GM23338 (cell line): ENCODE data around the gene PPP2R5C. TPM values are rescaled to one million over a fixed set of nuclear protein-coding genes. Genes with fewer than 3 reads are reported as not detected.

Source experiments
- ATAC-seq: fragments of 200-7000 bp; cut with Tn5 transposase; 3 replicates; pipeline ENCODE4 v1.9.1; 2020
- DNase-seq: peaks from one replicate; pipeline ENCODE4 v3.0.0-alpha.2; 2015; ENCODE audit warnings: low spot score
- H2AFZ ChIP-seq: fragments of 200-600 bp; sonication (generic); 2 replicates; pipeline ENCODE4 v1.8.0; 2016; ENCODE audit warnings: antibody characterized with exemption, mild to moderate bottlenecking, moderate library complexity
- H3F3A ChIP-seq: fragments of 200-600 bp; sonication (generic); replicated peaks from 2 replicates; pipeline ENCODE4 v1.8.0; 2017; ENCODE audit warnings: antibody characterized with exemption, mixed run types, low read depth
- H3K27ac ChIP-seq: fragments of 200-600 bp; sonication (generic); 2 replicates; pipeline ENCODE4 v1.6.1; 2016; ENCODE audit warnings: low read depth
- H3K27me3 ChIP-seq: fragments of 200-600 bp; sonication (generic); 2 replicates; pipeline ENCODE4 v1.8.0; 2016; ENCODE audit warnings: mild to moderate bottlenecking, mixed run types, moderate library complexity; ENCODE audit not compliant: insufficient read depth
- H3K36me3 ChIP-seq: fragments of 200-600 bp; sonication (generic); 2 replicates; pipeline ENCODE4 v1.8.0; 2016; ENCODE audit warnings: mild to moderate bottlenecking; ENCODE audit not compliant: insufficient read depth
- H3K4me1 ChIP-seq: fragments of 200-600 bp; sonication (generic); 2 replicates; pipeline ENCODE4 v1.8.0; 2016; ENCODE audit warnings: mild to moderate bottlenecking, moderate library complexity; ENCODE audit not compliant: insufficient read depth
- H3K4me2 ChIP-seq: fragments of 200-600 bp; sonication (generic); 2 replicates; pipeline ENCODE4 v1.7.1; 2017; ENCODE audit warnings: mixed run types
- H3K4me3 ChIP-seq: fragments of 200-600 bp; sonication (generic); 2 replicates; pipeline ENCODE4 v1.6.1; 2016; ENCODE audit warnings: mixed run types
- H3K79me2 ChIP-seq: fragments of 200-600 bp; sonication (generic); replicated peaks from 2 replicates; pipeline ENCODE4 v1.8.0; 2017; ENCODE audit warnings: mild to moderate bottlenecking; ENCODE audit not compliant: insufficient read depth
- H3K9me2 ChIP-seq: fragments of 200-600 bp; sonication (generic); 2 replicates; pipeline ENCODE4 v1.8.0; 2017; ENCODE audit not compliant: insufficient read depth
- H4K20me1 ChIP-seq: fragments of 200-600 bp; sonication (generic); replicated peaks from 2 replicates; pipeline ENCODE4 v1.8.0; 2017; ENCODE audit warnings: mild to moderate bottlenecking; ENCODE audit not compliant: insufficient read depth
- H3K27ac Mint-ChIP-seq: 2 replicates; pipeline ENCODE4 v1.8.0; 2020; ENCODE audit warnings: inconsistent platforms, mild to moderate bottlenecking, moderate library complexity, mixed read lengths
- H3K27me3 Mint-ChIP-seq: 3 replicates; pipeline ENCODE4 v1.8.0; 2022; ENCODE audit warnings: low read depth, mild to moderate bottlenecking, moderate library complexity, mixed read lengths, inconsistent platforms; ENCODE audit not compliant: insufficient read depth, poor library complexity
- H3K36me3 Mint-ChIP-seq: 3 replicates; pipeline ENCODE4 v1.8.0; 2021; ENCODE audit warnings: low read depth, mild to moderate bottlenecking, inconsistent platforms, moderate library complexity, mixed read lengths
- H3K4me1 Mint-ChIP-seq: 3 replicates; pipeline ENCODE4 v1.8.0; 2020; ENCODE audit warnings: mild to moderate bottlenecking, inconsistent platforms, mixed read lengths
- H3K4me3 Mint-ChIP-seq: 3 replicates; pipeline ENCODE4 v1.8.0; 2021; ENCODE audit warnings: moderate library complexity, mild to moderate bottlenecking, inconsistent platforms, mixed read lengths
- H3K9me3 Mint-ChIP-seq: 3 replicates; pipeline ENCODE4 v1.8.0; 2020; ENCODE audit warnings: moderate library complexity, mild to moderate bottlenecking, inconsistent platforms, mixed read lengths
- CREB1 ChIP-seq: fragments of 250-450 bp; sonication (Bioruptor Pico); IDR thresholded peaks from 2 replicates; pipeline ENCODE4 v1.5.0; 2020; ENCODE audit warnings: low read depth, mild to moderate bottlenecking, moderate library complexity
- EZH2 ChIP-seq: fragments of 200-600 bp; sonication (generic); IDR thresholded peaks from one replicate; pipeline ENCODE4 v1.8.0; 2017; ENCODE audit warnings: antibody characterized with exemption, mild to moderate bottlenecking, low read depth; ENCODE audit not compliant: unreplicated experiment
- EZH2phosphoT487 ChIP-seq: fragments of 200-600 bp; sonication (generic); IDR thresholded peaks from one replicate; pipeline ENCODE4 v1.8.1; 2018; ENCODE audit warnings: antibody characterized with exemption; ENCODE audit not compliant: unreplicated experiment
- JUNB ChIP-seq: IDR thresholded peaks from one replicate; pipeline ENCODE4 v1.6.1; 2016; ENCODE audit warnings: antibody characterized with exemption; ENCODE audit not compliant: unreplicated experiment
- NANOG ChIP-seq: IDR thresholded peaks from 2 replicates; pipeline ENCODE4 v1.6.1; 2016; ENCODE audit warnings: antibody characterized with exemption, borderline replicate concordance
- POLR2AphosphoS5 ChIP-seq: IDR thresholded peaks from 2 replicates; pipeline ENCODE4 v1.6.1; 2016; ENCODE audit warnings: antibody characterized with exemption, low read depth
- STAT1 ChIP-seq: IDR thresholded peaks from one replicate; pipeline ENCODE4 v1.6.1; 2016; ENCODE audit warnings: antibody characterized with exemption; ENCODE audit not compliant: unreplicated experiment
- ZNF114 ChIP-seq: fragments of 250-450 bp; sonication (Bioruptor Pico); IDR thresholded peaks from 2 replicates; pipeline ENCODE4 v1.5.0; 2020; ENCODE audit warnings: mild to moderate bottlenecking, moderate library complexity
- ZNF331 ChIP-seq: fragments of 250-450 bp; sonication (Bioruptor Pico); IDR thresholded peaks from 2 replicates; pipeline ENCODE4 v1.5.0; 2020; ENCODE audit warnings: low read depth, mild to moderate bottlenecking, moderate library complexity
- polyA plus RNA-seq: library from polyadenylated mRNA; unstranded; fragments of >200 nt; fragmentation: Nextera tagmentation; extraction: Ambion mirVana; gene quantifications from 2 replicates; pipeline ENCODE4 v1.2.1, GENCODE V29; 2016
- total RNA-seq: library from RNA; depleted of rRNA; stranded (reverse); fragments of >200 nt; shearing (Covaris generic); gene quantifications from 2 replicates; pipeline ENCODE4 v1.2.3, GENCODE V29; 2014
- TF ChIP-seq, protein P1 (sequence below), 2 experiments: fragments of 200-600 bp in 1 of 2; sonication (generic) in 1 of 2; conservative IDR thresholded peaks; 2 replicates each; pipeline versions ENCODE4 v1.5.1 to v1.6.1; 2016 to 2017; ENCODE audit warnings: antibody characterized with exemption in 2 of 2, low read depth in 2 of 2, mild to moderate bottlenecking in 2 of 2, moderate library complexity in 1 of 2
- TF ChIP-seq, protein P2 (sequence below): IDR thresholded peaks from 2 replicates; pipeline ENCODE4 v1.6.1; 2016; ENCODE audit warnings: antibody characterized with exemption
- TF ChIP-seq, protein P3 (sequence below): IDR thresholded peaks from one replicate; pipeline ENCODE4 v1.6.1; 2018; ENCODE audit warnings: antibody characterized with exemption; ENCODE audit not compliant: unreplicated experiment

The PPP2R5C gene
- total and polyA plus RNA-seq, 2 experiments from 2014 or later = 75.4 to 79.7 TPM

DNA sequence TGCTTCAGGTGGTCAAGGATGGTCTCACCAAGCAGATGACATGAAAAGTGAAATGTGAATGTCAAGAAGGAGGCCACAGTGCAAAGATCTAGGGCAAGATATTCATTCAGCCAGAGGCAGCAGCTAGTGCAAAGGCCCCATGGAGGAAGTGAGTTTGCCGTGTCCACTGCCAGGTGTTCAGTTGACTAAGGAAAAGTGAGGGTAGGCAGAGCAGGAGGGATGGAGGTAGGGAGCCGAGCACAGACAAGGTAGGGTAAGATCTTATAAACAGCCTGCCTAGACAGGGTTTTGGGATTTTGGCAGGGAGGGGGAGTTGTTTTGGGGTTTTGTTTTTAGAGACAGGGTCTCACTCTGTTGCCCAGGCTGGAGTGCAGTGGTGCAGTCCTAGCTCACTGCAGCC is 11.9 kb downstream of the PPP2R5C start:
- Histone ChIP-seq H3K36me3 (no peaks in the 10 kb centered on the region), H3K27me3 (0 out of 2 replicates have a peak, but pooled peaks cover 2% of the 10 kb centered on the region), H4K20me1 (peaks cover 22% of the 10 kb centered on the region; the same call in 1 of the 2 replicates), H2AFZ (no peak overlapping the region), H3K9me2 (no peaks in the 10 kb centered on the region), H3F3A (no peaks in the 10 kb centered on the region), H3K4me2 (no peak overlapping the region), H3K79me2 (no peaks in the 10 kb centered on the region; the same call in 1 of the 2 replicates), H3K4me3 (no peak overlapping the region), H3K27ac (no peak overlapping the region), H3K4me1 (no peaks in the 10 kb centered on the region)
- TF ChIP-seq ZNF331 (CRISPR knock-in tag) (no peak), CREB1 (CRISPR knock-in tag) (no peak), EZH2 (no peak), EZH2phosphoT487 (no peak), POLR2AphosphoS5 (no peak), ZNF114 (CRISPR knock-in tag) (no peak), NANOG (no peak), STAT1 (no peak), JUNB (no peak)
- TF ChIP-seq, protein P1, sequence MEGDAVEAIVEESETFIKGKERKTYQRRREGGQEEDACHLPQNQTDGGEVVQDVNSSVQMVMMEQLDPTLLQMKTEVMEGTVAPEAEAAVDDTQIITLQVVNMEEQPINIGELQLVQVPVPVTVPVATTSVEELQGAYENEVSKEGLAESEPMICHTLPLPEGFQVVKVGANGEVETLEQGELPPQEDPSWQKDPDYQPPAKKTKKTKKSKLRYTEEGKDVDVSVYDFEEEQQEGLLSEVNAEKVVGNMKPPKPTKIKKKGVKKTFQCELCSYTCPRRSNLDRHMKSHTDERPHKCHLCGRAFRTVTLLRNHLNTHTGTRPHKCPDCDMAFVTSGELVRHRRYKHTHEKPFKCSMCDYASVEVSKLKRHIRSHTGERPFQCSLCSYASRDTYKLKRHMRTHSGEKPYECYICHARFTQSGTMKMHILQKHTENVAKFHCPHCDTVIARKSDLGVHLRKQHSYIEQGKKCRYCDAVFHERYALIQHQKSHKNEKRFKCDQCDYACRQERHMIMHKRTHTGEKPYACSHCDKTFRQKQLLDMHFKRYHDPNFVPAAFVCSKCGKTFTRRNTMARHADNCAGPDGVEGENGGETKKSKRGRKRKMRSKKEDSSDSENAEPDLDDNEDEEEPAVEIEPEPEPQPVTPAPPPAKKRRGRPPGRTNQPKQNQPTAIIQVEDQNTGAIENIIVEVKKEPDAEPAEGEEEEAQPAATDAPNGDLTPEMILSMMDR (conservative IDR thresholded peaks at IDR 0.05; ENCODE audit: low read depth in 2 of 2) = no peak
- TF ChIP-seq, protein P2, sequence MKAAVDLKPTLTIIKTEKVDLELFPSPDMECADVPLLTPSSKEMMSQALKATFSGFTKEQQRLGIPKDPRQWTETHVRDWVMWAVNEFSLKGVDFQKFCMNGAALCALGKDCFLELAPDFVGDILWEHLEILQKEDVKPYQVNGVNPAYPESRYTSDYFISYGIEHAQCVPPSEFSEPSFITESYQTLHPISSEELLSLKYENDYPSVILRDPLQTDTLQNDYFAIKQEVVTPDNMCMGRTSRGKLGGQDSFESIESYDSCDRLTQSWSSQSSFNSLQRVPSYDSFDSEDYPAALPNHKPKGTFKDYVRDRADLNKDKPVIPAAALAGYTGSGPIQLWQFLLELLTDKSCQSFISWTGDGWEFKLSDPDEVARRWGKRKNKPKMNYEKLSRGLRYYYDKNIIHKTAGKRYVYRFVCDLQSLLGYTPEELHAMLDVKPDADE = no peak
- TF ChIP-seq, protein P3, sequence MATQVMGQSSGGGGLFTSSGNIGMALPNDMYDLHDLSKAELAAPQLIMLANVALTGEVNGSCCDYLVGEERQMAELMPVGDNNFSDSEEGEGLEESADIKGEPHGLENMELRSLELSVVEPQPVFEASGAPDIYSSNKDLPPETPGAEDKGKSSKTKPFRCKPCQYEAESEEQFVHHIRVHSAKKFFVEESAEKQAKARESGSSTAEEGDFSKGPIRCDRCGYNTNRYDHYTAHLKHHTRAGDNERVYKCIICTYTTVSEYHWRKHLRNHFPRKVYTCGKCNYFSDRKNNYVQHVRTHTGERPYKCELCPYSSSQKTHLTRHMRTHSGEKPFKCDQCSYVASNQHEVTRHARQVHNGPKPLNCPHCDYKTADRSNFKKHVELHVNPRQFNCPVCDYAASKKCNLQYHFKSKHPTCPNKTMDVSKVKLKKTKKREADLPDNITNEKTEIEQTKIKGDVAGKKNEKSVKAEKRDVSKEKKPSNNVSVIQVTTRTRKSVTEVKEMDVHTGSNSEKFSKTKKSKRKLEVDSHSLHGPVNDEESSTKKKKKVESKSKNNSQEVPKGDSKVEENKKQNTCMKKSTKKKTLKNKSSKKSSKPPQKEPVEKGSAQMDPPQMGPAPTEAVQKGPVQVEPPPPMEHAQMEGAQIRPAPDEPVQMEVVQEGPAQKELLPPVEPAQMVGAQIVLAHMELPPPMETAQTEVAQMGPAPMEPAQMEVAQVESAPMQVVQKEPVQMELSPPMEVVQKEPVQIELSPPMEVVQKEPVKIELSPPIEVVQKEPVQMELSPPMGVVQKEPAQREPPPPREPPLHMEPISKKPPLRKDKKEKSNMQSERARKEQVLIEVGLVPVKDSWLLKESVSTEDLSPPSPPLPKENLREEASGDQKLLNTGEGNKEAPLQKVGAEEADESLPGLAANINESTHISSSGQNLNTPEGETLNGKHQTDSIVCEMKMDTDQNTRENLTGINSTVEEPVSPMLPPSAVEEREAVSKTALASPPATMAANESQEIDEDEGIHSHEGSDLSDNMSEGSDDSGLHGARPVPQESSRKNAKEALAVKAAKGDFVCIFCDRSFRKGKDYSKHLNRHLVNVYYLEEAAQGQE = no peak
- Mint-ChIP-seq H3K4me1 (peaks cover 3% of the 10 kb centered on the region), H3K36me3 (no peaks in the 10 kb centered on the region), H3K27ac (no peak overlapping the region), H3K9me3 (no peaks in the 10 kb centered on the region), H3K4me3 (no peak overlapping the region), H3K27me3 (peaks cover 2% of the 10 kb centered on the region)
- no peak for ATAC-seq
- no peak for DNase-seq
